IPS-NIHi7 (cell line): Measurements from ENCODE around the gene EIF4E1B.

Source experiments
- DNase-seq: peaks from one replicate; pipeline ENCODE4 v3.0.0; 2012; ENCODE audit warnings: mixed read lengths; ENCODE audit errors: extremely low spot score

The EIF4E1B gene

DNA sequence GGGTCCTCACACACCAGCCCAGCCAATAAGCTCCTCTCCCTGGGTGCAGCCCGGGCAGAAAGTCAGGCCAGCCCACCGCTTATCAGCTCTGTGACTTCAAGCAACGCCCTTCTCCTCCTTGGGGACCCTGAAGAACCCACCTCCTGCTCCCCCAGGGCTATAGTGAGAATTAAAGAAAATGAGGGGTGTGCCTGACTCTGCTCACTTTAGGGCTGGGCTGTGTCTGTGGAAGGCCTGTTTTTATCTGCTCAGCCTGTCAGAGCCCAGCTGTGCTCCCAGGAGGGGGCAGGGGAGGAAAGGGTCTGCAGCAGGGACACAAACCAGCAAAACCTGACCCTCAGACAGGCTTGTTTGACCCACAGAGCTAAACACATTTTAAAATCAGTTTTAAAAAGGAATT is 24.4 kb upstream of the EIF4E1B start:
- DNase-seq, result no peak

- DNase-seq, result no peak
Observed at GRCh38 chr5:176606875-176607274, 23.6 kb upstream of the EIF4E1B start.

DNA sequence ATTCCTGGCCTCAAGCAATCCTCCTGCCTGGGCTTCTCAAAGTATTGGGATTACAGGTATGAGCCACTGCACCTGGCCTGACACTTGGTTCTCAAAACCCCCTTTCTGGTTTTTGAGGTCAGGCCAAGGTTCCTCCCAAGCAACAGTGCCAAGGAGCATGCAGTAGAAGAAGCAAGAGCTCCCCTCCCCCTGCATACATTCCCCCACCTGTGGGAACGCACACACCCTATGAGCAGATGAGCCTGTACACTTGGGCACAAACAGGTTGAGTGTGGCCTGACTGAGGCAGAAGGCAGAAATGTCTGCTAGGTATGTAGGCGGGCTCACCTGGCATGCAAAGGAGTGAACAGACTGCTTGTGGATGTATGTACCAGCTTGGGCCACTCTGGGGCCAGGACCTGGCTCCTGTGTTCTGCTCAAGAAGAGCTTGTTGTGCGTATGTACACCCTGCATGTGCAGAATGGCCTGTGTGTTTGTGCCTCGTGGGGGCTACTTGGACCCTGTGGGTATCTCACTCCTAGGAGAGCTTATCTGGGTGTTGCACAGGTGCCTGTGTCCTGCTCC is 22.3 kb upstream of the EIF4E1B start:
- no peak for DNase-seq

DNA sequence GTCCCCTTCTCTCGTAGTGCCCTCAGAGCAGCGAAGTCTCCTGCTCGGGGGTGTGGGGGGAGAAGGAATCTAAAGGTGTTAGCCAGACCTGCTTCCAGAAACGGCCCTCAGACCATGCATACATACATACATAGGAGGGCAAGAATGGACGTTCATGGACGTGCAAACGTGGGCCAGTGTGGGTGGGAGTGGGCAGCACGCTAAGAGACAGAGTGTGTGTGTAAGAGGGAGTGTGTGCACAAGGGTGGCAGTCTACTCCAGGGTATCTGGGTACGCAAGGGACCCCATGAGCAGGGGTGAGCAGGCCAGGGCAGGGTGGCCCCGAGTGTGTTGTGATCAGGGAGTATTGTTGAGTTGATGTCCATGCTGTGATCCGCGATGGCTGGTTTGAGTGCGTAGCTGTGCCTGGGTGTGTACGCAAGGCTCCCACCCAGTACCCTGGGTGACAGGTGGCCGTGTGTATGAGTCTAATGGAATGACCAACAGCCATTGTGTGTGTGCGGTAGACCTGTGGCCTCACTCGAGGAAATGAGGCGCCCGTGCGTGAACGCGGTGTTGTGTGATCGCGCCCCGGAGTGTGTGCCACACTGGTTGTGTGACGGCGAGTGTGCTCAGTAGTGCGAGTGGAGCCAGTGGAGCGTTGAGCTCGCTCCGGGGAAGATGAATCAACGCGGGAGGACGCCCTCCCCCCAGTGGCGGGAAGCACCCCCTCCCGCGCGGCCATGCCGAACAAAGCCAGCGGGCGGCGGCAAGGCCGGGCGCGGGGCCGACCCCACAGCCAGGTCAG is 21.3 kb upstream of the EIF4E1B start:
- no peak for DNase-seq

- peak; percentile 89 for DNase-seq
Observed at GRCh38 chr5:176609724-176610434, 20.6 kb upstream of the EIF4E1B start, which contains the start of gene GPRIN1. Gene GPRIN1 (minus strand): TSS chr5:176610156. CDS start chr5:176599834, 10,322 bp downstream.

DNA sequence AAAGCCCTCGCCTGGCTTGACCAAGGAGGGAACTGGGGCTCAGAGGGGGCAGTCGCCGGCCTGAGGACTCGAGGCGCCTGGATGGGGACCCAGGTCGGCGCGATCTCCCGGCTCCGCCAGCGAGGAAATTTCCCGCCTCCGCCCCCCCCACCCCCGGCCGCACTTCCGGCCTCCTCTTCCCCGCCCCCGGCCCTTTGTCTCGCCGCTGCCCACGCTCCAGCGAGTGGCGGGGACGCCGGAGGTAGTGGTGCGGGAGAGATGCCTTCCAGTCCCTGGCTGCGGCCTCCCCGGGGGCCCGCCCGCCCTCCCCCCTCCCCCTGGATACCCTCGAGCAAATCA is 20.1 kb upstream of the EIF4E1B start:
- no peak for DNase-seq

- DNase-seq, result peak; percentile 67
Observed at GRCh38 chr5:176611435-176611834, 19.0 kb upstream of the EIF4E1B start.

GRCh38 chr5:176612008-176612407 is 18.5 kb upstream of the EIF4E1B start:
- no peak for DNase-seq

- no peak for DNase-seq
Observed at GRCh38 chr5:176612855-176613254, 17.6 kb upstream of the EIF4E1B start.

DNA sequence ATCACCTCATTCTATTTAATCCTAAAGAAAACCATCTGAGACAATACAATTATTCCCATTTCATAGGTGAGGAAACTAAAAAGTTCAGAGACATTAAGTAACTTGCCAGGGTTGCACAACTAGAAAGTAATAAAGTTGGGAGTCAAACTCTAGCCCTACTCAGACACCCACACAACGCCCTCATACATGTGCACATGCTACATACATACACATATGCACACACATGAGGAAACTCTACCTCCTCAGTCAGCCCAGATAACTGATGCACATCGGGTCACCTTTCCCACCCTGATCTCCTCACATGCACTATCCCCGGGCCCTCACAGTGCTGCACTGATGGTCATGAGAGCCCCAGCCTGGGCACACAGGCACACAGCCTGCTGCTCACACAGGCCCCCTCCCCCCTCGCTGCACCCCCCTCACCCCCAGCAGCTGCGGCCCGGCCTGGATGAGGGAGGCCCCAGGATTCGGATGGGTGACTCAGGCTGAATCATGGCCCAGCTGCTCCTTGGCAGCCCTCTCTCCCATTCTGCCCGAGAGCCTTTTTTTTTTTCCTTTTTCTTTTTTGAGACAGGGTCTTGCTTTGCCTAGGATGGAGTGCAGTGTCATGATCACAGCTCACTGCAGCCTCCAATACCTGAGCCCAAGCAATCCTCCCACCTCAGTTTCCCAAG is 15.5 kb upstream of the EIF4E1B start:
- no peak for DNase-seq

GRCh38 chr5:176616511-176616910 is 14.0 kb upstream of the EIF4E1B start:
- DNase-seq, result no peak

GRCh38 chr5:176618783-176619182 is 11.7 kb upstream of the EIF4E1B start:
- DNase-seq, result no peak

GRCh38 chr5:176619203-176619568 is 11.3 kb upstream of the EIF4E1B start:
- DNase-seq, result peak; percentile 99

GRCh38 chr5:176619569-176620332 is 10.7 kb upstream of the EIF4E1B start:
- no peak for DNase-seq

DNA sequence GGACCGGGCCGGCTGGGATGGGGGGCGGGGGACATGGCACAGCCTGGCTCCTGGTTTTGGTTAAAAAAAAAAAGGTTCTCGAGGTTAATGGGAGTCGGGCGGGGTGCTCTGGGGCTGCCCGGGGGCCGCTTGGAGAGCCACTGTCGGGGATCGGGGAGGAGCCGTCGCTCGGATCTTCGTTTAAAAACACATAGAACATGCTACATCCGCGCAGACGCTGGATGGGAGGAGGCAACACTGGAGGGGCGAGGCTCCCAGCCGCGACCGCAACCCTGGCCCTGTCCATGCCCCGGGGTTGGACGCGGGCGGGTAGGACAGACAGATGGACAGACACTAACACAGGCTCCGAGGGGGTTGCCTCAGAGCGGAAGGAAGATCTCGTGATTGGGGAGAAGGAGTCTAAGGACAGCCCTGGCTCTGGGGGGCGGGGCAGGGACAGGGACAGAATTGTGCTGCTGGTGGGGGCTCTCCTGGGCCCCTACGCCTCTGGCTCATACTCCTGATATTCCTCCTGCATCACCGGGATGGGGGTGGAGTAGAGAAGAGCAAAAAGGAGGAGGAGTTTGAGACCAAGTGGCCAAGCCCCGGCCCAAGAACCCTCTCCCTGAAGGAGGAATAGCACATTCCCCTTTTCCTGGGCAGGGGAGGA is 10.0 kb upstream of the EIF4E1B start:
- no peak for DNase-seq

DNA sequence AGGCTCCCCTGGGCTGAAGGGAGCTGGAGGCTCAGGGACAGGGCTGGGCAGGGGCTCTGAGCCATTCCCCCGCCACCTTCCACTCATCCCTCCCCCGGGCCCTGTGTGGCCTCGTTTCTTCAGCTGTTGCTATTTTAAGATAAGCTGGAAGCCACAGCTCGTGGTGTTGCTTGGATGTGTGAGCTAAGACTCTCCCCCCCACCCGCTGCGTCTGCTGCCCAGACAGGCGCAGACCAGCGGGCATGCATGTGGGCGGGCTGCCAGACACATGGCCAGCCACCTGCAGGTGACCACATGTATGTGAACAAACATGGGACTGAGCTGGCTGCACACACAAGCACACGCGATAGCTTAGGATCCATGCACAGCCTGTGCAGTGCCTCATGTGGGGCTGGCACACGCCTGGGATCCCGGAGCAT is 8.8 kb upstream of the EIF4E1B start:
- DNase-seq, result no peak

- DNase-seq, result no peak
Observed at GRCh38 chr5:176624142-176624541, 6.3 kb upstream of the EIF4E1B start.

- DNase-seq, result no peak
Observed at GRCh38 chr5:176624938-176625337, 5.5 kb upstream of the EIF4E1B start.

- DNase-seq, result no peak
Observed at GRCh38 chr5:176625512-176625911, 5.0 kb upstream of the EIF4E1B start.

DNA sequence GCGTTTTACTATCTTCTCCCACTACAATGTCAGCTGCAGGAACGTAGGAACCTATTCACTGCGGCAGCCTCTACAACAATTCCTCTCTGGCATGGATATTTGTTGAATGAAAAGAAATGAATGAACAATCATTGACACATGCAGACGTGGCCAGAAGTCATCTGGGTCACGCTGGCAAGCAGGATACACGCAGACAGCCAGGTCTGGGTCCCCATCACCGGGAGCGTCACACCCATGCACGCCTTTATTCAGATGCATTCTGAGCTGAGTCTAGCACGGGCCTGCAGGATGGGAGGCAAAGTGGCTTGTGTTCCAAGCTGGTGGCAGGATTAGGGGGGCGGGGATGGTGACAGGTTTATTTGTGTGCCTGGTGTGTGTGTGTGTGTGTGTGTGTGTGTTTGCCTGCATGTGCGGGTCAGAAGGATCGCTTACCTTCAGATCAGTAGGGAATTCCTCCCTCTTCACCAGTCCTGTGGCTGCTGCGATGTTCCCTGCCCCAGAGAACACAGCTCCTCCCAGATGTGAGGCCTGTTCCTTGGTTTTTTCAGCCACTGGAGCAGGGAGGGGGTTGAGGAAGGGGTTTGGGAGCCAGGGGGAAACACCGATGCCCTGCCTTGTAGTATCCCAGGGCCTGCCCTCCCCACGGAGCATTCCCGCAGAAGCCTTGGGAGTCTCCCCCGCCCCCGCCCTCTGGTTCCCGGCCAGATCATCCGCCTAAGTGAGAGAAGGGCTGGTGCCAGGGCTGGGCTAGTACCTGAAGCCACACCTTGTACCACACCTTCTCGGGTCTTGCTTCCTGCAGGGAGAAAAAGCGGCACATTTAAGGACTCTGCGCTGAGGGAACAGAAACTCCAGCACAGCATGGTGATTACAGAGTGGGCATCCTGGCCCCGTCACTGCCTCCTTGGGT is 4.3 kb upstream of the EIF4E1B start:
- no peak for DNase-seq
